H9 (cell line): ENCODE data around the gene ARSJ. TPM values are rescaled to one million over a fixed set of nuclear protein-coding genes. Genes with fewer than 3 reads are reported as not detected.

ENCODE experiments used
- DNase-seq: peaks from one replicate; pipeline ENCODE4 v3.0.0-alpha.2; 2017
- H2AFZ ChIP-seq: one replicate; pipeline ENCODE4 v1.6.1; 2013; ENCODE audit warnings: mild to moderate bottlenecking, low read length, control low read depth, moderate library complexity
- H2AK5ac ChIP-seq: 2 replicates; pipeline ENCODE4 v1.6.1; 2013; ENCODE audit warnings: low read length, control low read depth, mixed read lengths; ENCODE audit not compliant: insufficient read length
- H2BK120ac ChIP-seq: one replicate; pipeline ENCODE4 v1.6.1; 2013; ENCODE audit warnings: low read depth, mild to moderate bottlenecking, low read length, control low read depth, inconsistent platforms; ENCODE audit not compliant: poor library complexity, severe bottlenecking
- H2BK12ac ChIP-seq: 2 replicates; pipeline ENCODE4 v1.6.1; 2013; ENCODE audit warnings: low read length, control low read depth, mixed read lengths, low read depth; ENCODE audit not compliant: insufficient read length
- H2BK15ac ChIP-seq: 2 replicates; pipeline ENCODE4 v1.6.1; 2013; ENCODE audit warnings: low read depth, low read length, control low read depth
- H2BK20ac ChIP-seq: one replicate; pipeline ENCODE4 v1.6.1; 2013; ENCODE audit warnings: low read depth, mild to moderate bottlenecking, low read length, control low read depth, inconsistent platforms; ENCODE audit not compliant: poor library complexity, severe bottlenecking
- H2BK5ac ChIP-seq: 2 replicates; pipeline ENCODE4 v1.6.1; 2013; ENCODE audit warnings: low read length, control low read depth, mixed read lengths; ENCODE audit not compliant: insufficient read length
- H3K14ac ChIP-seq: 2 replicates; pipeline ENCODE4 v1.6.1; 2013; ENCODE audit warnings: low read length, control low read depth; ENCODE audit not compliant: insufficient read depth
- H3K18ac ChIP-seq: 2 replicates; pipeline ENCODE4 v1.6.1; 2013; ENCODE audit warnings: low read depth, mild to moderate bottlenecking, mixed read lengths, low read length, control low read depth; ENCODE audit not compliant: insufficient read length
- H3K23ac ChIP-seq: 2 replicates; pipeline ENCODE4 v1.6.1; 2013; ENCODE audit warnings: low read length, control low read depth, mixed read lengths, low read depth; ENCODE audit not compliant: insufficient read length
- H3K23me2 ChIP-seq: 2 replicates; pipeline ENCODE4 v1.6.1; 2013; ENCODE audit warnings: low read depth, mild to moderate bottlenecking, mixed read lengths, low read length, control low read depth; ENCODE audit not compliant: insufficient read length, poor library complexity, severe bottlenecking
- H3K27ac ChIP-seq: 2 replicates; pipeline ENCODE4 v1.5.1; 2013; ENCODE audit warnings: low read length, control low read depth, mixed read lengths, low read depth; ENCODE audit not compliant: insufficient read length
- H3K27me3 ChIP-seq: 2 replicates; pipeline ENCODE4 v1.6.1; 2013; ENCODE audit warnings: low read length, control low read depth, inconsistent platforms; ENCODE audit not compliant: insufficient read depth
- H3K4ac ChIP-seq: 2 replicates; pipeline ENCODE4 v1.6.1; 2013; ENCODE audit warnings: low read depth, mild to moderate bottlenecking, control low read depth, inconsistent platforms, low read length, moderate library complexity
- H3K4me1 ChIP-seq: 2 replicates; pipeline ENCODE4 v1.6.1; 2013; ENCODE audit warnings: low read length, control low read depth, inconsistent platforms; ENCODE audit not compliant: insufficient read depth
- H3K4me2 ChIP-seq: 2 replicates; pipeline ENCODE4 v1.6.1; 2013; ENCODE audit warnings: low read length, control low read depth, mixed read lengths; ENCODE audit not compliant: insufficient read length, insufficient read depth
- H3K56ac ChIP-seq: 2 replicates; pipeline ENCODE4 v1.6.1; 2013; ENCODE audit warnings: low read depth, mild to moderate bottlenecking, mixed read lengths, low read length, control low read depth; ENCODE audit not compliant: insufficient read length
- H3K79me1 ChIP-seq: 2 replicates; pipeline ENCODE4 v1.6.1; 2013; ENCODE audit warnings: low read depth, mild to moderate bottlenecking, moderate library complexity, low read length, control low read depth, inconsistent platforms; ENCODE audit not compliant: insufficient read depth, poor library complexity, severe bottlenecking
- H3K79me2 ChIP-seq: 2 replicates; pipeline ENCODE4 v1.6.1; 2013; ENCODE audit warnings: low read length, control low read depth, inconsistent platforms; ENCODE audit not compliant: insufficient read depth
- H3K9ac ChIP-seq: 2 replicates; pipeline ENCODE4 v1.6.1; 2013; ENCODE audit warnings: low read length, control low read depth, mixed read lengths; ENCODE audit not compliant: insufficient read length; ENCODE audit errors: extremely low read depth
- H3K9me3 ChIP-seq: one replicate; pipeline ENCODE4 v1.6.1; 2013; ENCODE audit warnings: low read depth, low read length, inconsistent platforms; ENCODE audit not compliant: control insufficient read depth
- H3T11ph ChIP-seq: one replicate; pipeline ENCODE4 v1.6.1; 2013; ENCODE audit warnings: mild to moderate bottlenecking, low read length, control low read depth, inconsistent platforms
- H4K20me1 ChIP-seq: one replicate; pipeline ENCODE4 v1.6.1; 2013; ENCODE audit not compliant: control insufficient read depth, insufficient read length, insufficient read depth
- H4K5ac ChIP-seq: 2 replicates; pipeline ENCODE4 v1.6.1; 2013; ENCODE audit warnings: low read depth, mild to moderate bottlenecking, mixed read lengths, low read length, control low read depth; ENCODE audit not compliant: insufficient read length
- H4K8ac ChIP-seq: replicated peaks from 2 replicates; pipeline ENCODE4 v1.6.1; 2013; ENCODE audit warnings: low read length, control low read depth, mixed read lengths, low read depth; ENCODE audit not compliant: insufficient read length
- H4K91ac ChIP-seq: 2 replicates; pipeline ENCODE4 v1.6.1; 2013; ENCODE audit warnings: low read depth, mild to moderate bottlenecking, moderate library complexity, mixed read lengths, low read length, control low read depth; ENCODE audit not compliant: insufficient read length
- H3K27ac Mint-ChIP-seq, 3 experiments: 2 replicates in 2 of 3; 3 replicates in 1 of 3; pipeline ENCODE4 v1.8.0; 2020 to 2021; ENCODE audit warnings: mixed read lengths in 3 of 3, mild to moderate bottlenecking in 1 of 3, moderate library complexity in 1 of 3
- H3K27me3 Mint-ChIP-seq: 2 replicates; pipeline ENCODE4 v1.8.0; 2021; ENCODE audit warnings: low read depth, mild to moderate bottlenecking, moderate library complexity, mixed read lengths
- H3K36me3 Mint-ChIP-seq, 3 experiments: 2 replicates in 2 of 3; 3 replicates in 1 of 3; pipeline ENCODE4 v1.8.0; 2020 to 2021; ENCODE audit warnings: low read depth in 3 of 3, mixed read lengths in 3 of 3; ENCODE audit not compliant: insufficient read depth in 1 of 3
- H3K4me1 Mint-ChIP-seq, 2 experiments: 2 replicates each; pipeline ENCODE4 v1.8.0; 2020; ENCODE audit warnings: mixed read lengths in 2 of 2
- H3K4me3 Mint-ChIP-seq, 2 experiments: 2 replicates in 1 of 2; 3 replicates in 1 of 2; pipeline ENCODE4 v1.8.0; 2020 to 2021; ENCODE audit warnings: mild to moderate bottlenecking in 2 of 2, mixed read lengths in 2 of 2, moderate library complexity in 1 of 2
- H3K9me3 Mint-ChIP-seq, 2 experiments: 2 replicates in 1 of 2; 3 replicates in 1 of 2; pipeline ENCODE4 v1.8.0; 2020; ENCODE audit warnings: mild to moderate bottlenecking in 2 of 2, mixed read lengths in 2 of 2, moderate library complexity in 1 of 2
- WGBS: extraction: QIAGEN DNeasy Blood & Tissue Kit; methylation state at CpG from one replicate; pipeline ENCODE4 v1.1.7; 2013; ENCODE audit warnings: missing lambda C conversion rate, low lambda C conversion rate, mixed read lengths; ENCODE audit not compliant: insufficient read length; ENCODE audit errors: extremely low coverage; 5-methylcytosine and 5-hydroxymethylcytosine counted together
- total RNA-seq: library from RNA; stranded (reverse); gene quantifications from 2 replicates; pipeline ENCODE4 v1.2.1, GENCODE V29; 2021
- TF ChIP-seq, protein P1 (sequence below): fragments of 200-600 bp; sonication (generic); conservative IDR thresholded peaks from 3 replicates; pipeline ENCODE4 v1.8.0; 2021; ENCODE audit warnings: antibody characterized with exemption, mild to moderate bottlenecking

ARSJ gene
- total RNA-seq, 1 experiment from 2014 or later, result 1.1 TPM

DNA sequence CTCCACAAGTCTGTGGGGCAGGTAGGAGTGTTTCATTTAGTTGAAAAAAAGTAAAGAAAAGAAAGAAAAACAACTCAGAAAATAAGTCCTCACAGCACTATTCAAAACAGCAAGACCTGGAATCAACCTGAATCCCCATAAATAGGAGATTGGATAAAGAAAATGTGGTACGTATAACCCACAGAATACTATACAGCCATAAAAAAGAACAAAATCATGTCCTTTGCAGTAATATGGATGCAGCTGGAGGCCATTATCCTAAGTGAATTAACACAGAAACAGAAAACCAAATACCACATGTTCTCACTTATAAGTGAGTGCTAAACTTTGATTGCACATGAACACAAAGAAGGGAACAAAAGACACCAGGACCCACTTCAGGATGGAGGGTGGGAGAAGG, 71.9 kb downstream of the ARSJ start:
- no peak for DNase-seq
- Histone ChIP-seq H3K9ac (no peak overlapping the region), H3K27ac (no peak overlapping the region)

More for the DNA sequence above, 71.9 kb downstream of the ARSJ start:
- no peaks in the 10 kb centered on the region for H3K9me3 ChIP-seq
- peaks cover 3 to 7% of the 10 kb centered on the region in 2 experiments; a peak in 4 of 5 replicates for H3K9me3 Mint-ChIP-seq
- H3K56ac ChIP-seq, result no peak overlapping the region
- no peak overlapping the region for H2BK20ac ChIP-seq
- H4K8ac ChIP-seq, result no peak overlapping the region
- no peak overlapping the region for H3K4me3 Mint-ChIP-seq
- no peak overlapping the region for H2AK5ac ChIP-seq
- H3K4ac ChIP-seq, result no peak overlapping the region
- no peaks in the 10 kb centered on the region for H3K27me3 Mint-ChIP-seq
- H3K4me1 ChIP-seq, result no peaks in the 10 kb centered on the region
- H3K27ac Mint-ChIP-seq, result no peak overlapping the region
- H4K20me1 ChIP-seq, result no peaks in the 10 kb centered on the region
- H3K4me2 ChIP-seq, result no peak overlapping the region
- no peak overlapping the region for H2AFZ ChIP-seq
- no peak overlapping the region for H2BK120ac ChIP-seq
- H3K14ac ChIP-seq, result no peak overlapping the region
- H4K5ac ChIP-seq, result no peak overlapping the region
- TF ChIP-seq, protein P1, sequence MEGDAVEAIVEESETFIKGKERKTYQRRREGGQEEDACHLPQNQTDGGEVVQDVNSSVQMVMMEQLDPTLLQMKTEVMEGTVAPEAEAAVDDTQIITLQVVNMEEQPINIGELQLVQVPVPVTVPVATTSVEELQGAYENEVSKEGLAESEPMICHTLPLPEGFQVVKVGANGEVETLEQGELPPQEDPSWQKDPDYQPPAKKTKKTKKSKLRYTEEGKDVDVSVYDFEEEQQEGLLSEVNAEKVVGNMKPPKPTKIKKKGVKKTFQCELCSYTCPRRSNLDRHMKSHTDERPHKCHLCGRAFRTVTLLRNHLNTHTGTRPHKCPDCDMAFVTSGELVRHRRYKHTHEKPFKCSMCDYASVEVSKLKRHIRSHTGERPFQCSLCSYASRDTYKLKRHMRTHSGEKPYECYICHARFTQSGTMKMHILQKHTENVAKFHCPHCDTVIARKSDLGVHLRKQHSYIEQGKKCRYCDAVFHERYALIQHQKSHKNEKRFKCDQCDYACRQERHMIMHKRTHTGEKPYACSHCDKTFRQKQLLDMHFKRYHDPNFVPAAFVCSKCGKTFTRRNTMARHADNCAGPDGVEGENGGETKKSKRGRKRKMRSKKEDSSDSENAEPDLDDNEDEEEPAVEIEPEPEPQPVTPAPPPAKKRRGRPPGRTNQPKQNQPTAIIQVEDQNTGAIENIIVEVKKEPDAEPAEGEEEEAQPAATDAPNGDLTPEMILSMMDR, result no peak
- H3K36me3 Mint-ChIP-seq, result peaks cover 0 to 14% (median 0%) of the 10 kb centered on the region in 3 experiments; a peak in 1 of 7 replicates
- H3K23me2 ChIP-seq, result no peaks in the 10 kb centered on the region
- H2BK15ac ChIP-seq, result no peak overlapping the region
- no peaks in the 10 kb centered on the region for H3K79me1 ChIP-seq
- H2BK5ac ChIP-seq, result no peak overlapping the region
- H4K91ac ChIP-seq, result no peak overlapping the region
- WGBS, result no CpG with 5 or more reads among the region's 1 CpG
- H3K18ac ChIP-seq, result no peak overlapping the region
- H3K23ac ChIP-seq, result no peak overlapping the region
- H3T11ph ChIP-seq, result no peak overlapping the region
- H3K79me2 ChIP-seq, result no peaks in the 10 kb centered on the region
- no peak overlapping the region for H2BK12ac ChIP-seq
- no peaks in the 10 kb centered on the region for H3K27me3 ChIP-seq
- H3K4me1 Mint-ChIP-seq, result peaks cover 0 to 3% of the 10 kb centered on the region in 2 experiments; a peak in 2 of 4 replicates
